K562 (cell line): ENCODE data around the gene BHLHE40. TPM values are rescaled to one million over a fixed set of nuclear protein-coding genes. Genes with fewer than 3 reads are reported as not detected.

Experiments used
- ARNT ChIP-seq, 2 experiments: fragments of 450-650 bp; IDR thresholded peaks; 2 replicates each; pipeline ENCODE4 v1.6.1; 2016; ENCODE audit warnings: mild to moderate bottlenecking in 1 of 2
- BRCA1 ChIP-seq, 2 experiments: fragments of 450-650 bp in 1 of 2; sonication (generic) in 1 of 2; formaldehyde crosslinking in 1 of 2; IDR thresholded peaks; 2 replicates each; pipeline versions ENCODE4 v1.5.0 to v1.6.1; 2017 to 2020; ENCODE audit warnings: mild to moderate bottlenecking in 1 of 2, missing genetic modification reagents in 1 of 2
- C11orf30 ChIP-seq: fragments of 450-650 bp; IDR thresholded peaks from 2 replicates; pipeline ENCODE4 v1.6.1; 2016; ENCODE audit warnings: low read depth, mild to moderate bottlenecking
- CLOCK ChIP-seq: fragments of 250-450 bp; sonication (Bioruptor Pico); IDR thresholded peaks from 2 replicates; pipeline ENCODE4 v1.4.0; 2020; ENCODE audit warnings: mild to moderate bottlenecking, moderate library complexity, borderline replicate concordance
- E2F5 ChIP-seq: sonication (generic); formaldehyde crosslinking; IDR thresholded peaks from 2 replicates; pipeline ENCODE4 v1.8.0; 2022; ENCODE audit warnings: mild to moderate bottlenecking, missing genetic modification reagents
- GATA2 ChIP-seq: sonication (generic); formaldehyde crosslinking; IDR thresholded peaks from 2 replicates; pipeline ENCODE4 v1.4.0; 2020; ENCODE audit warnings: mild to moderate bottlenecking, missing genetic modification reagents
- GTF3C2 ChIP-seq: IDR thresholded peaks from 3 replicates; pipeline ENCODE4 v1.6.1; 2011; ENCODE audit warnings: borderline replicate concordance, mild to moderate bottlenecking, moderate library complexity; ENCODE audit not compliant: insufficient read length; ENCODE audit errors: extremely low read depth
- MEF2D ChIP-seq: conservative IDR thresholded peaks from 2 replicates; pipeline ENCODE4 v1.6.1; 2016; ENCODE audit warnings: low read depth, missing genetic modification characterization, missing compliant biosample characterization
- MYC ChIP-seq, 2 experiments: fragments of 250-450 bp in 1 of 2; sonication (Bioruptor Pico) in 1 of 2; IDR thresholded peaks; 2 replicates each; pipeline versions ENCODE4 v1.5.1 to v1.6.1; 2012 to 2021; ENCODE audit warnings: low read depth in 2 of 2, borderline replicate concordance in 1 of 2, improper control_type of control experiment in 1 of 2, low read length in 1 of 2, mild to moderate bottlenecking in 1 of 2, moderate library complexity in 1 of 2
- PATZ1 ChIP-seq: fragments of 250-450 bp; sonication (Bioruptor Pico); IDR thresholded peaks from 2 replicates; pipeline ENCODE4 v1.5.0; 2020; ENCODE audit warnings: mild to moderate bottlenecking, borderline replicate concordance
- PTRF ChIP-seq: fragments of 450-650 bp; IDR thresholded peaks from 2 replicates; pipeline ENCODE4 v1.6.1; 2016; ENCODE audit warnings: mild to moderate bottlenecking, missing genetic modification characterization, missing compliant biosample characterization
- SMAD4 ChIP-seq: fragments of 250-450 bp; sonication (Bioruptor Pico); conservative IDR thresholded peaks from 2 replicates; pipeline ENCODE4 v1.8.0; 2021; ENCODE audit warnings: inconsistent platforms, mild to moderate bottlenecking, moderate library complexity
- SP1 ChIP-seq: sonication (generic); formaldehyde crosslinking; IDR thresholded peaks from 2 replicates; pipeline ENCODE4 v1.8.1; 2022; ENCODE audit warnings: mild to moderate bottlenecking, missing genetic modification reagents
- ZBTB12 ChIP-seq: fragments of 250-450 bp; sonication (Bioruptor Pico); IDR thresholded peaks from 2 replicates; pipeline ENCODE4 v1.4.0; 2020
- polyA plus RNA-seq, 8 experiments: library from polyadenylated mRNA; depleted of rRNA in 4 of 8; stranded (reverse) in 5 of 8; unstranded in 3 of 8; fragments of >200 nt; fragmentation: Nextera tagmentation in 2 of 8; fragmentation: Illumina TruSeq in 1 of 8; extraction: Ambion mirVana in 2 of 8; extraction: Trizol in 1 of 8; gene quantifications; 2 replicates each; pipeline versions ENCODE4 v1.2.1 to v1.2.3, GENCODE V29; 2011 to 2014; ENCODE audit warnings: inconsistent platforms in 1 of 8, missing spikeins in 1 of 8
- total RNA-seq, 7 experiments: library from RNA; depleted of rRNA in 6 of 7; stranded (reverse); fragments of >200 nt in 6 of 7; fragmentation: Illumina TruSeq in 2 of 7; extraction: Trizol in 2 of 7; gene quantifications; 2 replicates each; pipeline versions ENCODE4 v1.2.1 to v1.2.3, GENCODE V29; 2011 to 2021; ENCODE audit warnings: low replicate concordance in 1 of 7

BHLHE40 gene
- total and polyA plus RNA-seq, 9 of the 15 experiments (the other 6 are each of a cell fraction or from before 2014, with no cell fraction given), result 12.0 to 83.9 (median 31.4) TPM

- TF ChIP-seq PTRF (tag) (no peak; the same call in 1 of the 2 replicates), ZBTB12 (no peak), MEF2D (tag) (no peak), C11orf30 (no peak), GTF3C2 (no peak), GATA2 (CRISPR knock-in tag) (no peak), ARNT (IDR thresholded peaks at IDR 0.05) (0 out of 4 replicates have a peak, but pooled peaks of 1 of the 2 experiments have one; percentile 80), SMAD4 (CRISPR knock-in tag) (peak; percentile 73), MYC (IDR thresholded peaks at IDR 0.05; ENCODE audit: low read depth, low read length) (peak; percentile 54; the same call in 1 of the 2 replicates), MYC (CRISPR knock-in tag; IDR thresholded peaks at IDR 0.05; ENCODE audit: borderline replicate concordance, low read depth) (no peak; the same call in none of the 2 replicates), PATZ1 (CRISPR knock-in tag) (0 out of 2 replicates have a peak, but pooled peaks have one; percentile 57), E2F5 (CRISPR knock-in tag) (no peak), SP1 (CRISPR knock-in tag) (peak; percentile 20; the same call in 1 of the 2 replicates), CLOCK (CRISPR knock-in tag) (no peak), BRCA1 (IDR thresholded peaks at IDR 0.05) (no peak), BRCA1 (CRISPR knock-in tag; IDR thresholded peaks at IDR 0.05) (no peak)
Observed at GRCh38 chr3:4981665-4982494, 2.6 kb downstream of the BHLHE40 start (continued).
